Activated CD8-positive, alpha-beta memory T cell treated with anti-CD3 and anti-CD28 coated beads, Interleukin-2, amount 50 U/mL, for 4 hours (primary cell): ENCODE measurements around the gene SLC25A26.
"Not testable (repeated sequence)": the region's sequence is repeated elsewhere in the genome, so short reads cannot be mapped to it uniquely, and the experiment has no call there.

ENCODE experiments used
- DNase-seq: peaks from one replicate; pipeline ENCODE4 v3.0.0-alpha.2; 2020

SLC25A26 gene, protein sequence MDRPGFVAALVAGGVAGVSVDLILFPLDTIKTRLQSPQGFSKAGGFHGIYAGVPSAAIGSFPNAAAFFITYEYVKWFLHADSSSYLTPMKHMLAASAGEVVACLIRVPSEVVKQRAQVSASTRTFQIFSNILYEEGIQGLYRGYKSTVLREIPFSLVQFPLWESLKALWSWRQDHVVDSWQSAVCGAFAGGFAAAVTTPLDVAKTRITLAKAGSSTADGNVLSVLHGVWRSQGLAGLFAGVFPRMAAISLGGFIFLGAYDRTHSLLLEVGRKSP

DNA sequence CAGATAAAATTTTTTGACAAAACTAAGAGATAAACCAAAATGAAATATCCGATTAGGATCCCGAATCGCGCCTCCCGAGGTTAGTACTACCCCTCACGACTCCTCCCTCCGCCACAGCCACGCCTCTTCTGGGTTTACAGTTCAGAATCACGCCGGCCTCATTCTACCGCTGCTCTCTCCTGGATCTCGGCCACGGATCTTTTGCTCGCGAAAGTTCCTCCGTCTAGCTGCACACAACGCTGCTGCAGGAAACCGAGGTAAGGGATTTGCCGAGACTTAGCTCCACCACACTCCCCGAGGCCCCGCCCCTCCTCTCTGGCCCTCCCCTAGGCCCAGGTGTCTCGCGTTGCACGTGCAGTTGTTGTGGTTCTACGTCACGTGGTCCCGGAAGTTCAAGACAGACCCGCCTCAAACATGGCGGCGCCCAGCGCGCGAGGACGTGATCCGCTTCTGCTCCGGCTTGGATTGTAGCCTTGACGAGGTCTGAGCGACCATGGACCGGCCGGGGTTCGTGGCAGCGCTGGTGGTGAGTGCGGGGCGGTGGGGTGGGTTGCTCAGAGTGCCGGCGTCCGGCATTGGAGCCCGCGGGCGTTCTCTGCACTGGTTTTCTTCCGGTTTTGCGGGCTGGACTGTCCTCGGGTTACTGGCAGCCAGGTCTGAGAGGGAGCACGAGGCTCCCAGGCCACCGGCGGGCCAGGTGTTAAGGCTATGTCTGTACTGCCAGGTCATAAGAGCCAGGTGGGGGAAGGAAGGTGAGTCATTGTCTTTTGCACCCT lies at the start of gene SLC25A26:
Gene SLC25A26, plus strand, starts transcription at position 400 of the 776 bp plus-strand sequence. Its CDS starts 94 bp downstream, at position 494.
- peak; percentile 97 for DNase-seq

GRCh38 chr3:66172394-66172793 lies 48.4 kb upstream of the SLC25A26 start:
- no peak for DNase-seq

- no peak for DNase-seq
Observed at GRCh38 chr3:66177026-66177425, 43.8 kb upstream of the SLC25A26 start.

- DNase-seq = no peak
Observed at GRCh38 chr3:66178206-66178605, 42.6 kb upstream of the SLC25A26 start.

GRCh38 chr3:66179793-66180192 lies 41.0 kb upstream of the SLC25A26 start:
- DNase-seq = no peak

DNA sequence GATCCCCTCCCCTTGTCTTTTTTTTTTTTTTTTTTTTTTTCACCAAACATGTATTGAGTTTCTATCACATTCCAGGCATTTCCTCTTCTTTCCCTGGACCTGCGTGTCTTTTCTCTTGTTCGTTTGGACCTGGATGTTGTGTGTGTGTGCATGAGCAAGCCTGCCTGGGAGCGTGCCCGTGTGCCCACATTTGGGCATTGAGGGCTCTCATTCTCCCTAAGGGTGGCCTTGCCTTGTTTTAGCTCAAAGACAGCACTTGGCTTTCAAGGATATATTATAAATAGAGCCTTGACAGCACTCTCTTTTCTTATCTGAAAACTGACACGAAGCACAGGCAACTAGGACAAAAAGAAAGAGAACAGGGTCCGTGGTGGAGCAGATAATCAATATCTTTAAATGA lies 39.0 kb upstream of the SLC25A26 start:
- DNase-seq = no peak

DNA sequence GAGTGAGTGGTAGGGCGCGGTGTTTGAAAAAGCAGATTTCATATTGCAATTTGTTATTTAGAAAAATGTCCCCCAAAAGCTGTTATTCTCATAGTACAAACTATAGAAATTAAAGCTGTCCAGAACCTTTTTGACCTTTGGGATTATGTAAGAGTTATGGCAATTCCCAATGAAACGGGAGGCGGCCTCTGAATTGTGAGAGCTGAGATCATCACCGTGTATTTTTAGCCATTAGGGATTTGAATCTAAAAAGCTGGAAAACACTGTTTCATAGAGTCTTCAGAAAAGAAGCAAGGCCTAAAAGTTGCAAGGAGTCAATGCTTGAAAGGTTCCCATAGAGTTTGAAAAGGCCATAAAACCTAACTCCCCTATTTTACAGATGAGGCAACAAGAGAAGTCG lies 38.6 kb upstream of the SLC25A26 start:
- DNase-seq = no peak

DNA sequence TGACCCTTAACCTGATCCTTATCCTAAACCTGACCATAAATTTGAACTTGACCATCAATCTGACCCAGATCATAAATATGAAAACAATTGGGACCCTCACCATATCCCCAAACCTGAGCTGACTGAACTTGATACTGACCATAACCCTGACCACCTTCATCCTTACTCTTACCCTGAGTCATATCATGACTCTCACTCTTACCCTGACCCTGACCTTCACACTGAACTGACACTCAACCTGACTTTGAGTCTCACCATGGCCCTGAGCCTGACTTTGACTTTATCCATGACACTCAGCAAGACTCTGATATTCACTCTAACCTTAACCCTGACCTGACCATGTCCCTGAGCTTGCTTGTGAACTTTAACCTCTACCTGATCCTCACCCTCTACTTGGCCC lies 34.3 kb upstream of the SLC25A26 start:
- DNase-seq = no peak

- DNase-seq = no peak
Observed at GRCh38 chr3:66195347-66195783, 25.4 kb upstream of the SLC25A26 start.

DNA sequence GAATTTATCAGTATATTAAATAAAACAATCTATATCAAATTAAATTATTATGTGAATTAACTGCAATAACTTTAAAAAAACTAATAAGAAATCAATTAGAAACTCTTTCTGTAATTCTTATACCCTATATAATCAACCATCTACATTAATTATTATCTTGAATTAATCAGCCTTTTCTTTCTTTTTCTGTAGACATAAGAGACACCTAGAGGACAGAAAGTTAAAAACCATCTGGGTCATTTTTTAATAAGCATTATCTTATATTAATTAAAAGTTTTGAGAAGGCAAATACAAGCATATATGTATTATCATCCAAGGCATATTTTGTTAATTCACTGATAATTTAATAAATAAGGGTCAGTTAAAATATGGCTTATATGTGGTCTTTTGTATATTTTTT lies 24.2 kb upstream of the SLC25A26 start:
- no peak for DNase-seq

DNA sequence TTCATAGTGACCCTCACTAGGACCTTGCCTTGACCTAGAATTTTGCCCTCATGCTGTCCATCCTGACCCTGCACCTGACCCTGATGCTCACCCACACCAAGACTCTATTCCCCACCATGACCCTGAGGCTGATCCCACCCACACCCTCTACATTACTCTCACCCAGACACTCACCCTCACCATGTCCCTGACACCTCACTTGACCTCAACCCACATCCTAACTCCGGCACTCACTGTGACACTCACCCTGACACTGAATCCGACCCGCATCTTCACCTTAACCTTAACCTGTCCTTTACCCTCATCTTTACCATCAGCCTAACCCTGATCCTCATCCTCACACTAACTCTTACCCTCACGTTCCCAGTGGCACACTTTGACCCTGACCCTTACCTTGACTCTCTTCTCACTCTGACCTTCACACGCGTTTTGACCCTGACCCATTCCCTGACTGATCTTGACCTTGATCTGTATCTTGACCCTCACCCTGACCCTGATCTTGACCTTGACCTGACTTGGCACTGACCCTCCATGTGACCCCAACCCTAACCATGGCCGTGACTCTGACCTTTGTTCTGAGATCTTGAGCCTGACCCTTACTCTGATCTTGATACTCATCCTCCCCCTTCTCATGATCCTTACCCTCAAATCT lies 22.2 kb upstream of the SLC25A26 start:
- DNase-seq = no peak

DNA sequence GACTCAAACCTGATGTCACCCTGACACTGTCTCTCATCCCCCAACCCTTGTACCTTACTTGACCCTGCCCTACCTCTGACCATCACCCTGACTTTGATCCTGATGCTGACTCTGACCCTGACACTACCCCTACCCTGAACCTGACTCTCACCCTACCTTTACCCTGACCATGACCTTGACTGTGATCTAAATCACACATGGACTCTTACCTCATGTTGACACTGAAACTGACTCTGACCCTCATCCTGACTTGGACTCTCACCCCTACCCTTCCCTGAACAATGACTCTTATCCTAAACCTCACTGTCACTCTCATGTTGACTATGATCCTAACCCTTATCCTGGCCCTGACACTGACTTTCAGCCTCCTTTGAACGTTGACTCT lies 21.7 kb upstream of the SLC25A26 start:
- DNase-seq = no peak

DNA sequence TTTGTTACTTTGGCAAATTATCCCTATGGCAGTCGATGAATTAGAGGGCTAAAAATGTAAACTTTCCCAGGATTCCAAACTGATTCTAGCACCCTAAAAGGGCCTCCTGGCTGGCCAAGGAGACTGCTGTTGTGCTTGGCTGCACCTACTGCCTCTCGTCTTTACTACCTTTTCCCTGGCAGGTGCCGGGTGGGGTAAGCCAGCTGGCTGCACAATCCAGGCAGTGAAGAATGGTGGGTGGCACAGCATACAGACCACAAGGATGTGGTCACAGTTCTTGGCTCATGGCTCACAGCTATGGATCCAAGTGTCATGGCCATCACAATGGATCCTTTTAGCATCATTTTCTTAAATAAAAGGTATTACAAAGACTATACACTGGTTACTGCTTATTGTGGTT lies 20.7 kb upstream of the SLC25A26 start:
- no peak for DNase-seq

DNA sequence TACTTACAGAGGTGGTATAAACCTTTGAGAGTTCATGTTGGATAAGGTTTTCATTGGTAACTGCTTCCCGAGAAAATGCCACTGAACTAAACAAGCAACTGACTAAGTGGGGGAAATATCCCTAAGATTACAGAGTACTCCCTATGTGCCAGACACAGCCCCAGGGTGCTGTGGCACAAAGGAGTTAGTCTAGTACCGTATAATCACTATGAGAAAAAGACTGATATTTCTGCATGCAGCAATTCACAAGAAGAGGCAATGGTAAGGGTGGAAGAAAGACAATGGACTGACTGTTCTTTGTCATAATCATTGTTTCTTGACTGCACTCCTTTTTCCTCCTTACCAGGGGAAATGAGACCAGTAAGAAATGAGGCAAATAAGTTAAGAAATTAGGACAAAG lies 20.0 kb upstream of the SLC25A26 start:
- no peak for DNase-seq

GRCh38 chr3:66203275-66203674 lies 17.5 kb upstream of the SLC25A26 start:
- DNase-seq = no peak

GRCh38 chr3:66206806-66207205 lies 14.0 kb upstream of the SLC25A26 start:
- no peak for DNase-seq

DNA sequence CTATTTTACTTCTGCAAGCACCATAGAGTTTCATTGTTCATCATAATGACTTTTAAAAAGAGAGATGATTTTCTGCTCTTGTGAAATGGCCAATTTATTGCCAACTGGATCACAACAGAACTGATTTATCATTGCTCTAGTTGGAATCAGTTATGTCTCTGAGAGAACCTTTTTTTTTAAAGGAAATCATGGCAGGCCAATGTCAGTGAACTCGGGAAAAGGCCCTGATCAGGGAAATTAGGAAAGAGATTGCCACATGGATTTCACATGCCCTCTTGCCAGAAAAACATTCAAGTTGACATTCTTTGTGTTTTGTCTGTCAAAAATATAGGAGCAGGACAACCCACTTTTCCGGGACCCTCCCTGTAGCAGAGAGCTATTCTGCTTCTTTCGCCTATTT lies 12.6 kb upstream of the SLC25A26 start:
- no peak for DNase-seq

DNA sequence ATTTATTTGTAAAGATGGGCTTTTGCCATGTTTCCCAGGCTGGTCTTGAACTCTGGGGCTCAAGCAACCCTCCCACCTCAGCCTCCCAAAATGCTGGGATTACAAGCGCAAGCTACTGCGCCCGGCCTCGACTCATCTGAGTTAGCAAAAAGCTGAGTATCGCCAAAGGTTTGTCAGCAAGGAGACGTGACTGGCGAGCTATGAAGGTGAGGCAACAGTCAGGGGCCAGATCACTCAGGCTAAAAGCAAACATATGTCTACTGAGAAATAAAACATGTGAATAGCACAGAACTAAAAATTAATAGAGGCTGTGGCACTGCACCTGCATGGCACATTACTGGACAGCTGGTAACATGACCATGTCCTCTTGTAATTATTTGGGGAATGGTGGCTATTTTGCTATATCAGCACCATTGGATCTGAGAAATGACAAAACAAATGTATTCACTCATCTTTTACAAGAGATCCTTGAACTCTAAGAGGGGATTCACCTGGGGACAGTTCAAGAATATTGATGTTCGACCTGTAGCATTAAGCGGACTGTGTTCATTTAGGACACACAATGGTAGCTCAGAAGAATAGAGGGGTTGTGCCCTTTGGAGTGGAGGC lies 10.0 kb upstream of the SLC25A26 start:
- no peak for DNase-seq

GRCh38 chr3:66211779-66212178 lies 9.0 kb upstream of the SLC25A26 start:
- no peak for DNase-seq

GRCh38 chr3:66215106-66215505 lies 5.7 kb upstream of the SLC25A26 start:
- DNase-seq = no peak

- DNase-seq = no peak
Observed at GRCh38 chr3:66220066-66220465, 735 bp upstream of the SLC25A26 start.

GRCh38 chr3:66224220-66224619 lies 3.4 kb downstream of the SLC25A26 start:
- no peak for DNase-seq

DNA sequence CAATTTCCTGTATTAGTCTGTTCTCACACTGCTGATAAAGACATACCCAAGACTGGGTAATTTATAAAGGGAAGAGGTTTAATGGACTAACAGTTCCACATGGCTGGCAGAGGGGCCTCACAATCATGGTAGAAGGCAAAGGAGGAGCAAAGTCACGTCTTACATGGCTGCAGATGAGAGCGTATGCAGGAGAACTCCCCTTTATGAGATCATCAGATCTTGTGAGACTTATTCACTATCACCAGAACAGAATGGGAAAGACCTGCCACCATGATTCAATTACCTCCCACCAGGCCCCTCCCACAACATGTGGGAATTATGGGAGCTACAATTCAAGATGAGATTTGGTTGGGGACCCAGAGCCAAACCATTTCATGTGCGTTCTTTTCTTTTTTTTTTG lies 5.3 kb downstream of the SLC25A26 start:
- DNase-seq = not testable (repeated sequence)

DNA sequence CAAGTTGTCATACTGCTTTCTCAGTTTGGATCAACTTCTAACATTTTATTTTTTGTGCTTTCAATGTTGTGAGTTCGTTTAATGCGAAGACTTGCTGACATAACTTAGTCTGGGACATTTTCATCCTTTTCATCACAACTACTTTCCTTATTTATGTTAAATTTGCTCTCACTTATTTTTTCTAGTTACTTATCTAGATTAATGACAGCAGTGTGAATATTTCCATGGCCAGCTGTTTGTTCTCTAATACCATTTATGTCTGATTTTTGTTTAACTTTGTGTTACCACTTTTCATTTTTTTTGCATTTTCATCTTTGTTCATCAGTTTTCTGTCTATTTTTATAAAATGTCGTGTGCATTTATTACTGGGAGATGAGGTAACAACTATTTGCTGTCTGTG lies 6.2 kb downstream of the SLC25A26 start:
- no peak for DNase-seq
